ENCODE data around the gene TAF4B. TPM values are rescaled to one million over a fixed set of nuclear protein-coding genes. Genes with fewer than 3 reads are reported as not detected.

The TAF4B gene
- total and polyA plus RNA-seq, 2 experiments from 2014 or later = 1.1 to 1.5 TPM

GRCh38 chr18:26215247-26215970 lies 10.8 kb upstream of the TAF4B start:
- WGBS, 2 experiments (ENCODE audit: low coverage in 1 of 2, low lambda C conversion rate in 2 of 2, missing lambda C conversion rate in 2 of 2) = 48 to 49% methylated on average over 7 of the region's 7 CpGs
- no peak overlapping the region for H3K4me2 ChIP-seq (ENCODE audit: unreplicated experiment)
- TF ChIP-seq EZH2phosphoT487 (IDR thresholded peaks at IDR 0.05; ENCODE audit: insufficient read depth, low read depth) (no peak), EZH2 (IDR thresholded peaks at IDR 0.05; ENCODE audit: insufficient read depth, poor library complexity, severe bottlenecking) (no peak)
- H3K27ac ChIP-seq = no peak overlapping the region
- H2AFZ ChIP-seq = no peak overlapping the region
- H3K9ac ChIP-seq = no peak overlapping the region
- H3K9me2 ChIP-seq (ENCODE audit: insufficient read depth) = no peaks in the 10 kb centered on the region
- in situ Hi-C loops (cut with MboI) = no loop called here
- H3K36me3 ChIP-seq (ENCODE audit: low read depth) = no peaks in the 10 kb centered on the region
- H3K9me3 ChIP-seq (ENCODE audit: low read depth) = no peaks in the 10 kb centered on the region
- H4K20me1 ChIP-seq (ENCODE audit: insufficient read depth) = no peaks in the 10 kb centered on the region
- no peak overlapping the region for H3K4me3 ChIP-seq
- DNase-seq = no peak
- H3K4me1 ChIP-seq (ENCODE audit: insufficient read depth) = no peaks in the 10 kb centered on the region
- H3F3A ChIP-seq (ENCODE audit: insufficient read depth) = no peaks in the 10 kb centered on the region
- no peaks in the 10 kb centered on the region for H3K27me3 ChIP-seq (replicated peaks; ENCODE audit: insufficient read depth)
- no peaks in the 10 kb centered on the region for H3K79me2 ChIP-seq (ENCODE audit: insufficient read depth)

GRCh38 chr18:26225022-26225693 lies 1.1 kb upstream of the TAF4B start:
- Histone ChIP-seq H3K79me2 (ENCODE audit: insufficient read depth) (0 out of 2 replicates have a peak, but pooled peaks cover 4% of the 10 kb centered on the region), H3K36me3 (ENCODE audit: low read depth) (no peaks in the 10 kb centered on the region), H3K9me3 (ENCODE audit: low read depth) (no peaks in the 10 kb centered on the region), H4K20me1 (ENCODE audit: insufficient read depth) (no peaks in the 10 kb centered on the region), H3K27ac (no peak overlapping the region), H3K9me2 (ENCODE audit: insufficient read depth) (no peaks in the 10 kb centered on the region), H2AFZ (peak overlapping the region; percentile 88), H3F3A (ENCODE audit: insufficient read depth) (no peaks in the 10 kb centered on the region), H3K4me3 (0 out of 2 replicates have a peak overlapping the region, but pooled peaks have one; percentile 76), H3K27me3 (replicated peaks; ENCODE audit: insufficient read depth) (peaks cover 9% of the 10 kb centered on the region; the same call in 1 of the 2 replicates), H3K4me1 (ENCODE audit: insufficient read depth) (peaks cover 12% of the 10 kb centered on the region; the same call in 1 of the 2 replicates), H3K9ac (0 out of 2 replicates have a peak overlapping the region, but pooled peaks have one; percentile 88), H3K4me2 (ENCODE audit: unreplicated experiment) (no peak overlapping the region)
- in situ Hi-C loops (cut with MboI) = no loop called here
- peak; percentile 13 for DNase-seq
- TF ChIP-seq EZH2phosphoT487 (IDR thresholded peaks at IDR 0.05; ENCODE audit: insufficient read depth, low read depth) (no peak), EZH2 (IDR thresholded peaks at IDR 0.05; ENCODE audit: insufficient read depth, poor library complexity, severe bottlenecking) (no peak)
- 64 to 67% methylated on average over 7 of the region's 7 CpGs for WGBS, 2 experiments (ENCODE audit: low coverage in 1 of 2, low lambda C conversion rate in 2 of 2, missing lambda C conversion rate in 2 of 2)

GRCh38 chr18:26225915-26226228 lies 373 bp upstream of the TAF4B start:
- H3K27ac ChIP-seq = peak overlapping the region; percentile 48
- peak overlapping the region; percentile 76 for H3K4me3 ChIP-seq
- peaks cover 12% of the 10 kb centered on the region; the same call in 1 of the 2 replicates for H3K4me1 ChIP-seq (ENCODE audit: insufficient read depth)
- DNase-seq = no peak
- TF ChIP-seq EZH2phosphoT487 (IDR thresholded peaks at IDR 0.05; ENCODE audit: insufficient read depth, low read depth) = no peak
- no peak for TF ChIP-seq EZH2 (IDR thresholded peaks at IDR 0.05; ENCODE audit: insufficient read depth, poor library complexity, severe bottlenecking)
- H2AFZ ChIP-seq = peak overlapping the region; percentile 88
- peak overlapping the region; percentile 84 for H3K4me2 ChIP-seq (ENCODE audit: unreplicated experiment)
- H3K9me2 ChIP-seq (ENCODE audit: insufficient read depth) = no peaks in the 10 kb centered on the region
- no peaks in the 10 kb centered on the region for H3F3A ChIP-seq (ENCODE audit: insufficient read depth)
- H3K36me3 ChIP-seq (ENCODE audit: low read depth) = no peaks in the 10 kb centered on the region
- WGBS, 2 experiments (ENCODE audit: low coverage in 1 of 2, low lambda C conversion rate in 2 of 2, missing lambda C conversion rate in 2 of 2) = 6 to 8% methylated on average over 8 of the region's 8 CpGs
- no peaks in the 10 kb centered on the region for H3K9me3 ChIP-seq (ENCODE audit: low read depth)
- H4K20me1 ChIP-seq (ENCODE audit: insufficient read depth) = no peaks in the 10 kb centered on the region
- H3K27me3 ChIP-seq (replicated peaks; ENCODE audit: insufficient read depth) = peaks cover 9% of the 10 kb centered on the region; the same call in 1 of the 2 replicates
- in situ Hi-C loops (cut with MboI) = no loop called here
- peak overlapping the region; percentile 88 for H3K9ac ChIP-seq
- H3K79me2 ChIP-seq (ENCODE audit: insufficient read depth) = 0 out of 2 replicates have a peak, but pooled peaks cover 4% of the 10 kb centered on the region

GRCh38 chr18:26227051-26227670 lies 916 bp downstream of the TAF4B start:
- Histone ChIP-seq H2AFZ (peak overlapping the region; percentile 88), H3F3A (ENCODE audit: insufficient read depth) (no peaks in the 10 kb centered on the region), H3K4me1 (ENCODE audit: insufficient read depth) (peaks cover 12% of the 10 kb centered on the region; the same call in 1 of the 2 replicates), H3K79me2 (ENCODE audit: insufficient read depth) (0 out of 2 replicates have a peak, but pooled peaks cover 4% of the 10 kb centered on the region), H3K4me2 (ENCODE audit: unreplicated experiment) (peak overlapping the region; percentile 84), H3K4me3 (peak overlapping the region; percentile 76), H3K9me3 (ENCODE audit: low read depth) (no peaks in the 10 kb centered on the region), H4K20me1 (ENCODE audit: insufficient read depth) (no peaks in the 10 kb centered on the region), H3K27ac (no peak overlapping the region), H3K9ac (peak overlapping the region; percentile 88), H3K27me3 (replicated peaks; ENCODE audit: insufficient read depth) (no peaks in the 10 kb centered on the region), H3K36me3 (ENCODE audit: low read depth) (no peaks in the 10 kb centered on the region), H3K9me2 (ENCODE audit: insufficient read depth) (no peaks in the 10 kb centered on the region)
- WGBS, 2 experiments (ENCODE audit: low coverage in 1 of 2, low lambda C conversion rate in 2 of 2, missing lambda C conversion rate in 2 of 2) = 16 to 21% methylated on average over 22 to 28 of the region's 28 CpGs
- no peak for TF ChIP-seq EZH2 (IDR thresholded peaks at IDR 0.05; ENCODE audit: insufficient read depth, poor library complexity, severe bottlenecking)
- in situ Hi-C loops (cut with MboI) = no loop called here
- DNase-seq = peak; percentile 39
